Measurements from ENCODE around the gene DDX24. TPM values are rescaled to one million over a fixed set of nuclear protein-coding genes. Genes with fewer than 3 reads are reported as not detected.

Gene DDX24
- total RNA-seq, 1 donor = 130 TPM

DNA sequence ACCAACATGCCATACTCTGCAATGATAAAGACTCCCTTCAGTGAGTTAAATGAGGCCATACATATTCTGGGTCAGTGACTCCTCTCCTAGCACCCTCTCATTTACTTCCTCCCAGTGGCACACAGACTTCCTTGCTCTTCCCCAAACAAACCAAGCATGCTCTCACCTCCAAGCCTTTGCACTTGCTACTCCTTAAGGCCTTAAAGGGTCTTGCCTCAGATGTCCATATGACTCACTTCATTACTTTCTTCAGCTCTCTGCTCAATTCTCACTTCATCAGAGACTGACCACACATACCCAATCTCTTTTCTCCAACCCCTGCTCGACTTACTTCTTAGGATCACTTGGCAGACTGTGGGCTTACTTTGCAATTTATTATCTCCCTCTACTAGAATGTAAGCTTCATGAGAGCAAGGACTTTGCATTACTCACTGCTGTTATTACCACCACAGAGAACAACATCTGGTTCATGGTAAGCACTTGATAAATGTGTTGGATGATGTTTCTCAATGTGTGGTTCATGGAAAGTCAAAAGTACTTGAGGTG lies 22.8 kb downstream of the DDX24 start:
- TF ChIP-seq, protein P1, sequence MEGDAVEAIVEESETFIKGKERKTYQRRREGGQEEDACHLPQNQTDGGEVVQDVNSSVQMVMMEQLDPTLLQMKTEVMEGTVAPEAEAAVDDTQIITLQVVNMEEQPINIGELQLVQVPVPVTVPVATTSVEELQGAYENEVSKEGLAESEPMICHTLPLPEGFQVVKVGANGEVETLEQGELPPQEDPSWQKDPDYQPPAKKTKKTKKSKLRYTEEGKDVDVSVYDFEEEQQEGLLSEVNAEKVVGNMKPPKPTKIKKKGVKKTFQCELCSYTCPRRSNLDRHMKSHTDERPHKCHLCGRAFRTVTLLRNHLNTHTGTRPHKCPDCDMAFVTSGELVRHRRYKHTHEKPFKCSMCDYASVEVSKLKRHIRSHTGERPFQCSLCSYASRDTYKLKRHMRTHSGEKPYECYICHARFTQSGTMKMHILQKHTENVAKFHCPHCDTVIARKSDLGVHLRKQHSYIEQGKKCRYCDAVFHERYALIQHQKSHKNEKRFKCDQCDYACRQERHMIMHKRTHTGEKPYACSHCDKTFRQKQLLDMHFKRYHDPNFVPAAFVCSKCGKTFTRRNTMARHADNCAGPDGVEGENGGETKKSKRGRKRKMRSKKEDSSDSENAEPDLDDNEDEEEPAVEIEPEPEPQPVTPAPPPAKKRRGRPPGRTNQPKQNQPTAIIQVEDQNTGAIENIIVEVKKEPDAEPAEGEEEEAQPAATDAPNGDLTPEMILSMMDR (IDR thresholded peaks at IDR 0.05; ENCODE audit: insufficient read depth, low read length) = no peak
- DNase-seq (ENCODE audit: low read depth) = no peak

DNA sequence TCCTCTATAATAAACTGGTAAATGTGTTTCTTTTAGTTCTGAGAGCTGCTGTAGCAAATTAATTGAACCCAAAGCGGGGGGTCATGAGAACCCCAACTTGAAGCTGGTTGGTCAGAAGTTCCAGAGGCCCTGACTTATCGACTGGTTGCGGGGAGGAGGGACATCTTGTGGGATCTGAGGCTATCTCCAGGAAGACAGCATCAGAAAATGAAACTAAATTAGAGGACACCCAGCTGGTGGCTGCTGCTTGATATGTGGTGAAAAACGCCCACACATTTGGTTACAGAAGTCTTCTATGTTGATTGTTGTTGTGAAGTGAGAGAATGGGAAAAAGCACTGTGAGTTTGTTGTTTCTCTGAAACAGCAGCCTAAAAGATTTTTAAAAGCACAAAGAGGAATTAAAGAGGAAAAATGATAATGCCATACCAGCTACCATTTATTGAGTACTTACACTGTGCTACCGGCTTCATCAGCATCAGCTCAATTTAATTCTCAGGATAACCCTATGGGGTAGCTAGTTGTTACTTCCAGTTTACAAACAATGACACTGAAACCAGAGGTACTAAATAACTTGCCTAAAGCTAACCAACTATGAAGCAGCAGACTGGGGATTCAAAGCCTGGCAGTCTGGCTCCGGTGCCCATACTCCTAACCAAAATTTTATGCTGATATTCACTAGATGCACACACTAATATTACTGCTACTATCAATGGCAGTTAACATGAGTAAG lies 24.3 kb downstream of the DDX24 start:
- DNase-seq (ENCODE audit: low read depth) = no peak
- H3K4me3 ChIP-seq (ENCODE audit: low read depth, low read length) = no peak overlapping the region
- TF ChIP-seq, protein P1 (IDR thresholded peaks at IDR 0.05; ENCODE audit: insufficient read depth, low read length) = no peak

More for the DNA sequence above, 22.8 kb downstream of the DDX24 start:
- H3K4me3 ChIP-seq (ENCODE audit: low read depth, low read length) = no peak overlapping the region

DNA sequence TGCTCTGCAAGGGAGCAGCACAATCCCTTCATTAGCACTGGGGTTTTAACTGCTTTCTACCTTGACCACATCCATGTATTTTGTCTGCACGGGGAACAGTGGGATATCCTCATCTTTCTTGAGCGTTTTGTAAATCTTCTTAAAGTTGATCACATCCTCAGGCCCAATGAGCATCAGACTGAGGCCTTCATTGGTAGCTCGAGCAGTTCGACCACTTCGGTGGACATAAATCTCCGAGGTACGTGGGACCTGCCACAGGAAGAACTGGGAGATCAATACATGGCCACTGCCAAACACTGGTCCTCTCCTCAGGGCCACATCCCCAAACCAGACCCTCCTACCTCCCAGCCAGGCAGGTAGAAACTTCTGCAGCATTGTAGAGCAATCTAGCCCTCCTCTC lies 26.1 kb downstream of the DDX24 start:
- no peak overlapping the region for H3K4me3 ChIP-seq (ENCODE audit: low read depth, low read length)
- no peak for DNase-seq (ENCODE audit: low read depth)
- TF ChIP-seq, protein P1 (IDR thresholded peaks at IDR 0.05; ENCODE audit: insufficient read depth, low read length) = no peak

DNA sequence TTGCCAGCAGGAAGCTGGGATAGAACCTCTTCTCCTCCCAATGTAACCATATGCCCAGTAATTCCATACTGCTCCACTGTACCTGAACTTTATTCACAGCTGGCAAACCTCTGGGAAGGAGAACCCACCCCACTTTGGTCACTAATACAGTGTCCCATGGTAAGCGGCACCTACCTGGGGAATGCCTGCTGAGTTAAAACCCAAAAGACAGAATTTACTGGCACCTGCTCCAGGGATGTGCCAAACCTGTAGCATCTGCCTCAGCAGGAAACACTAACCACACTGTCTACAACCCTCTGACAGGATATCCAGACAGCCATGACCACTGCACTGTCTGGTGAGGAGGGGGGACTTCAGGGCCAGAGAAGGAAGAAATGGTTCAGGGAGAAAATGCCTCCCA lies 26.6 kb downstream of the DDX24 start:
- no peak overlapping the region for H3K4me3 ChIP-seq (ENCODE audit: low read depth, low read length)
- TF ChIP-seq, protein P1 (IDR thresholded peaks at IDR 0.05; ENCODE audit: insufficient read depth, low read length) = no peak
- DNase-seq (ENCODE audit: low read depth) = no peak

DNA sequence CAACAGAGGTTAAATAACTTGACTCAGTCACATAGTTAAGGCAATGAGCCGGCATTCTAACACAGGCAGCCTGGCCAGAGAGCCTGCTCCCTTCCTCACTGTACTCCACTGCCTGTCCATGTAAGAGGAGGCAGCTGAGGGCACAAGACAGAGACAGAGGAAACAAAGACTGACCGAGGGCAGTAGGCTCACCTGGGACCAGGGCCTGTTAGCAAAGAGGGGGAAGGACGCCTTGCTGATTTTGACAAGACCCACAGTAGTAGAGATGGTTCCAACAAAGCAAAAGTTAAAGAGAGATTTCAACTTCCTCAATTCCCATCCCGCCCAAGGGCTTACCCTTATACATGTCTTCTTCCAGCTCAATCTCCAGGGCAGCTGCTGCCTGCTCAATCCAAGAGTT lies 28.3 kb downstream of the DDX24 start:
- no peak overlapping the region for H3K4me3 ChIP-seq (ENCODE audit: low read depth, low read length)
- DNase-seq (ENCODE audit: low read depth) = no peak
- TF ChIP-seq, protein P1 (IDR thresholded peaks at IDR 0.05; ENCODE audit: insufficient read depth, low read length) = no peak

DNA sequence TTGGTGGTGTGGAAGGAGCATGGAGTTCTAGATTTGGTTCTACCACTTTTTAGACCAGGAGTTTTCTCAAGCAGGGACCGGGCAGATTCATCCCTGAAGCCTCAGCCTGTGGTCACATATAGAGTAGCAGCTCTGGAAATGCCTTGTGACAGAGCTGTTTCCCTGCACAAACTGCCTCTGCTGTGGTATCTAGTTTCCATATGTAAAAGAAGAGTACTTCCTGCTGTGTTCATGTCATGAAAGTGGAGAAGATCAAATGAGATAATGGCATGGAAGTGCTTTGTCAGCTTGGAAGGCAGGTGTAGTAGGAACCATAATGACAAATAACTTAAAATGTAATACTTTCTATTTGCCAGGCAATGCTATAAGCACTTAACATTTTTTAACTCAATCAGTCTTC lies 28.8 kb downstream of the DDX24 start:
- DNase-seq (ENCODE audit: low read depth) = no peak
- TF ChIP-seq, protein P1 (IDR thresholded peaks at IDR 0.05; ENCODE audit: insufficient read depth, low read length) = no peak
- H3K4me3 ChIP-seq (ENCODE audit: low read depth, low read length) = no peak overlapping the region

All from fibroblast of the aortic adventitia (primary cell).